Fibroblast of peridontal ligament (primary cell): ENCODE data around the gene CFLAR.
"Not testable (repeated sequence)": the region's sequence is repeated elsewhere in the genome, so short reads cannot be mapped to it uniquely, and the experiment has no call there.

Experiments
- DNase-seq: peaks from one replicate; pipeline ENCODE4 v3.0.0-alpha.2; 2010; ENCODE audit errors: extremely low read depth

Gene CFLAR

DNA sequence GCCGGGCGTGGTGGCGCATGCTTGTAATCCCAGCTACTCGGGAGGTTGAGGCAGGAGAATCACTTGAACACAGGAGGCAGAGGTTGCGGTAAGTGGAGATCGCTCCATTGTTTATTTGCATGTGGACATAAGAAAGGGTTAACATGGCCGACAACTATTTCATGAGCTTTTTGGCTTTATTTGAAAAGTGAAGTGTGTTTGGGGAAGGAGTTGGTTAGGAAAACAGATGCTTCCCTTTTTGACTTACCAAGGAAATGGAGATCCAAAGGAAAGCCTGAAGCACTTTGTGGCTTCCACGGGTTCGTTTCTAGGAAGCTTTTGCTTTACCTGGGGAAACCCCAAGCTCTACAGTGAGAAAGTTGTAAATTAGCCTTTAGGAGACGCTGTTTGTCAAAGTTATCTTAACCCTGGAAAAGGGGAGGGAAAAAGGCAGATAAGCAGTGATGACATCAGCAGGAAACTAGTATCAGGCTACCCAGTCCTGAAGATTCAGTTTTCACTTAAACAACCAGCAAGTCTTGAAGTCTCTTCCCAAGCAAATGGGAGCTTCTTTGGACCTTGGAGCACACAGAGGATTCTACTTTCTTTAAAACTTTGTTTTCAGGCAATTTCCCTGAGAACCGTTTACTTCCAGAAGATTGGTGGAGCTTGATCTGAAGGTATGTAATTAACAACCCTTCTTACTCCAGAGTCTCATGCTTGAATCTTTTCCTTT lies 66.8 kb downstream of the CFLAR start, which contains the start of gene CASP10:
Gene CASP10, plus strand, starts transcription at position 492 of the 715 bp plus-strand sequence. CDS start 2,637 bp downstream, outside the sequence.
- peak; percentile 85 for DNase-seq

DNA sequence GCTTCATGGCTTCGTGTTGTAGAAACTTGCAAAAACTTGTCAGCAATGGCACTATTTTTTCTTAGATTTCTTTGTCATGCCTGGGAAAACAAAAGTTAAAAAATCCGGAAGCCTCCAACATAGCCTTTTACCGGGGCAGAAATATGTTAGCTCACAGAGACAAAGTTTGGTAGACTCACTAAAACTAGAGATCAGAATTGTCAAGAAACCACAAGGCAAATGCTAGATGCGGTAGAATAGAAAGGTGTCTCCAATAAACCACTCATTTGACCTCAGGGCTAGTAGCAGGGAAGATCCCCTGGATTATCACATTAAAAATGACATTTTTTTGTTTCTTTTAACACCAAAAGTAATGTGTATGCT lies 67.4 kb downstream of the CFLAR start:
- DNase-seq, result no peak

DNA sequence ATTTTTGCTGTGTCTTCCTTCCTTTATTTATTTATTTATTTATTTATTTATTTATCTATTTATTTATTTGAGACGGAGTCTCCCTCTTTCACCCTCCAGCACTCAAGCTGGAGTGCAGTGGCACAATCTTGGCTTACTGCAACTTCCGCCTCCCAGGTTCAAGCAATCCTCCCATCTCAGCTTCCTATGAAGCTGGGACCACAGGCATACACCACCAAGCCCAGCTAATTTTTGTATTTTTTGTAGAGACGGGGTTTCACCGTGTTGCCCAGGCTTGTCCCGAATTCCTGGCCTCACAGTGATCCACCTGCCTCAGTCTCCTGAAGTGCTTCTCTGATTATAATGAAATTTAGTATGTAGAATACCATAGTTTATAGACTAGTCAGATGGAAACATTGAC lies 67.9 kb downstream of the CFLAR start:
- not testable (repeated sequence) for DNase-seq

DNA sequence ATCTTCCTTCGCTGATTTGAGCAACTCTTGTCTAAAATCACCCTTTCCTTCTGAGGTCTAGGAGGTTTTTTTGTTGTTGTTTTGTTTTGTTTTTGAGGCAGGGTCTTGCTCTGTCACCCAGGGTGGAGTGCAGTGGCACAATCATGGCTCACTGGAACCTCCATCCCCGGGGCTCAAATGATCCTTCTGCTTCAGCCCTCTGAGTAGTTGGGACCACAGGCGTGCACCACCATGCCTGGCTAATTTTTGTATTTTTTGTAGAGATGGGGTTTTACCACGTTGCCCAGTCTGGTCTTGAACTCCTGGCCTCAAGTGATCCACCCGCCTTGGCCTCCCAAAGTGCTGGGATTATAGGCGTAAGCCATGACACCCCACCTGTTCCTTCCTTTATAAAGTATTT lies 68.3 kb downstream of the CFLAR start:
- not testable (repeated sequence) for DNase-seq

DNA sequence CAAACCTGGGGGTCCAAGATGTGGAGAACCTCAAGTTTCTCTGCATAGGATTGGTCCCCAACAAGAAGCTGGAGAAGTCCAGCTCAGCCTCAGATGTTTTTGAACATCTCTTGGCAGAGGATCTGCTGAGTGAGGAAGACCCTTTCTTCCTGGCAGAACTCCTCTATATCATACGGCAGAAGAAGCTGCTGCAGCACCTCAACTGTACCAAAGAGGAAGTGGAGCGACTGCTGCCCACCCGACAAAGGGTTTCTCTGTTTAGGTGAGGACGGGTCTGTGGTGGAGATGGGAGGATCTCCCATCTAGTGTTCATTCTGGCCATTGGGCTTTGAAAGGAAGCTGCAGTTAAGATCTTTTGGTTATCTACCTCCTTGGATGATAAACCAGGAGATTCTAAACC lies 69.9 kb downstream of the CFLAR start:
- no peak for DNase-seq

DNA sequence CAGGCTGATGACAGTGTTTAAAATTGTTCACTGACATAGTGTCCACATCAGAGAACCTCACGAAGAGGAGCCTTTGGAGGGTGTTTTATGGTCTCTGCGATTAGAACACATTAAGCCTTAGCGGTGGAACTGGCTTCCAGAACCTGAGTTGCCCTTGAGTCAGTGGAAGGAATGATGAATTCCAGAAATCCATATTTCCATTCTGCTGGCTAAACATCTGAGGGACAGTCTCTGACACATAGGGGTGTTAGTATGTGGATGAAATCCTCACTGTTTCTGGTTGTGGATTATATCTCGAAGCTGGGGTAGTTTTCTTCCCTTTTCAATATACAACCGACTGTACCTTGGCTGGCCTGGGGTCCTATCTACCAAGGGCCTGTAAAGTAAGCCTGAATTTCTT lies 71.0 kb downstream of the CFLAR start:
- DNase-seq, result no peak

DNA sequence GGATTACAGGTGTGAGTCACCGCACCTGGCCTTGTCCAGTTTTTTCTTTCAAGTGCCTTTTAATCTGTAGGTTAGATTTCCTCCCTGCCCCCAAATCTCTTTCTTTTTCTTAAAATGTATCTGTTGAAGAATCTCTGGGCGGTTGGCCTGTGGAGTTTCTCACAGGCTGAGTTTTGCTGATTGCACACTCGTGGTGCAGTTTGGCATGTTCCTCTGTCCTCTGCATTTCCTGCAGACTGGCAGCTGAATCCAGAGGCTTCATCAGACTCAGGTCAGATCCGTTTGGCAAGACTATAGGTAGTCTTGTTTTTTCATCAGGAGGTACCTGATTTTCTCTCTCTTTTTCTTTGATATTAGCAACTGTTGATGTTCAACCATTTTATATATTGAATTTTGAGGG lies 72.5 kb downstream of the CFLAR start:
- DNase-seq, result no peak

DNA sequence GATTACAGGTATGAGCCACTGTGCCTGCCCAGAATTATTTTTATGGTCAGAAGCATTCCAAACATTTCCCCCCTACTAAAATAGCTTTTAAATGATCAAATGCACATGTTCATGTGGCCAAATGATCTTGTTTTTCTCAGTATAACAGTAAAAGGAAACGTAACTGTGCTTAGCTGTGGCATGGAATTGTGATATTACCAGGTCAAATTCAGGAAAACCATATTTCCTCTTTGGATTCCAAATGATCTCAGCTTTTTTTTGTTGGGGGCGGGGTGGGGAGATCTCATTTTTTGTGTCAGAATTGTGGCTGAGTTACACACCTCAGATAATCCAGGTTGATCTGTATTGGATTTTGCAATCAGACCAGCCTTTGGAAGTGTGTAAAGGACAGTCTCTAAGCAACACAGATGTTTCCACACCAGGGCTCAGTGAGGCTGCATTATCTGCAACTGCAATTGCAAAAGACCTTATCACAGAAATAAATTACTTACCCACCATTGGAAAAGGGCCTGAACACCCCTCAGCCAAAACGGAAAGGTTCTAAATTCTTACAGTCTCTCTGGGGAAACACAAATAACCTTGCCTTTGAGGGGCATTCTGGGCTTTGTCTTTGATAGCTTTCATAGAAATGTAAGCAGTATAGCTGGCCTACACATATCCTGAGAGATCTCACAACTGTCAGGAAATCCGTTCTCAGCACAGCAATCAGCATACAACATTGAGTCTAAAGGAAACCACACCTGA lies 75.3 kb downstream of the CFLAR start:
- no peak for DNase-seq

DNA sequence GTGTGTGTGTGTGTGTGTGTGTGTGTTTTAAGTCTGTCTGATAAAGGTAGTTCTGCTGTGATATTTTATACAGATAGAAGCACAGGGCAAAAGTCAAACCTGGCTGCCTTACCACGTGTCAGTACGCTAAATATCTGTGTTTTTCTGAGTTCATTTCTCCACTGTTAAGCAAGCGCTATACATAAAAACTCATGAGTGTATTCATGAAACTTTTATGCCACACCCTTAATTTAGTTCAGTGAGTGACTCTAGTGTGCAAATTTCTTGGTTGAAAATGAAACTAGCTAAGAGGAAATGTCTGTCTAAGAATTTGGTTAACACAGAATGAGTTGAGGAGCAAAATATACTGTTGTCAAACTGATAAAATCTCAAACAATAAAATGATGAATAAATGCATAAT lies 78.1 kb downstream of the CFLAR start:
- DNase-seq, result no peak

DNA sequence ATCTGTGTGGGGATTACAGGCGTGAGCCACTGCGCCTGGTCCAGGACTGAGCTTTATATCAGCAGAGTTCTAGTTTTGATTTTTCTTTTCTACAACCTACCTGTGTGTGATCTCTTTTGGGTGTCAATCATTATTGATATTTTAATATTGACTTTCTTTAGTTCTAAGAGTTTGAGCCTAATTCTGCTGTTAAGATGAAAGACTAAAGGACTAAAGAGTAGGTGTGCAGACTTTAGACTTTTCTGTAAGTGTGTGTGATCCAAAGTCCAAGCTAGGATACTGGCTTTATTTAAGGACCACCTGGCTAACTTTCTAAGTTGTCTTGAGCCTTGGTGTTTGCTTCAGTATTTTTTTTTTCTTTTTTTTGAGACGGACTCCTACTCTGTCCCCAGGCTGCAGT lies 79.4 kb downstream of the CFLAR start:
- DNase-seq, result no peak

DNA sequence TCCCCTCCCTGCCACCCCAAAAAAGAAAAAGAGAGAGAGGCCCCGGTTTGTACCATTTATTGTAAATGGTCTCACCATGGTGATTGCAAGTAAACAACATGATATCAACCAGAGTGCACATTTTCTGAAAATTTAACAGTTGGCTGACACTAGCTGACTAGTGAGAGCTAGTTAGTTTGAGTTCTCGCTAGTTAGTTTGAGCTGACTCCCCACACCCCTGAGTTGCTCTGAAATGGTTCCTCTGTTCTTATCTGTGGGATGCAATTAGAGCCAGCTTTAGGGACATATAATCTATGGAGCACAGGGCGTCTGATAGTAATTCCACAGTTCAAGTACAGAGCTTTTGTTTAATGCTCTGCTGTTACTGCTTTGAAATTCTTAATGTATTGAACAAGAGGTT lies 80.0 kb downstream of the CFLAR start:
- no peak for DNase-seq

DNA sequence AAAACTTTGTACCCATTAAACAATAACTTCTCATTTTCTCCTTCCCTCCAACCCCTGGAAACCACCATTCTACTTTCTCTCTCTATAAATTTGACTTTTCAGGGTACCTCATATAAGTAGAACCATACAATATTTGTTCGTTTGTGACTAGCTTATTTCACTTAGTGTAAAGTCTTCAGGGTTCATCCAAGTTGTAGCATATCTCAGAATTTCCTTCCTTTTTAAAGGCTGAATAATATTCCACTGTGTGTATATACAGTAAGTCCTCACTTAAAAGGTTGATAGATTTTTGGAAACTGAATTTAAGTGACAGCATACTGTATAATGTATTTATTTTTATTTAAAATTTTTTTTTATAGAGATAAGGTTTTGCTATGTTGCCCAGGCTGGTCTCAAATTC lies 80.8 kb downstream of the CFLAR start:
- no peak for DNase-seq

DNA sequence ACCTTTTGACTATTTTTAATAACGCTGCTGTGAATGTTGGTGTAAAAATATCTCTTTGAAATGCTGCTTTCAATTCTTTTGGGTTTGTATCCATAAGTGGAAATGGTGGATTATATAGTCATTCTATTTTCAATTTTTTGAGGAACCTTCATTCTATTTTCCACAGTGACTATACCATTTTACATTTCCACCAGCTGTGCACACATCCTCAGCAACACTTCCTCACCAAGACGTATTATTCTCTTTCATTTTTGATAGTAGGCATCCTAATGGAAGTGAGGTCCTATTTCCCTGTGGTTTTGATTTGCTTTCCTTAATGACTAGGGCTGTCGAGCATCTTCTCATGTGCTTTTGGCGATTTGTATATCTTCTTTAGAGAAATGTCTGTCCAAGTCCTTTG lies 81.8 kb downstream of the CFLAR start:
- DNase-seq, result no peak

DNA sequence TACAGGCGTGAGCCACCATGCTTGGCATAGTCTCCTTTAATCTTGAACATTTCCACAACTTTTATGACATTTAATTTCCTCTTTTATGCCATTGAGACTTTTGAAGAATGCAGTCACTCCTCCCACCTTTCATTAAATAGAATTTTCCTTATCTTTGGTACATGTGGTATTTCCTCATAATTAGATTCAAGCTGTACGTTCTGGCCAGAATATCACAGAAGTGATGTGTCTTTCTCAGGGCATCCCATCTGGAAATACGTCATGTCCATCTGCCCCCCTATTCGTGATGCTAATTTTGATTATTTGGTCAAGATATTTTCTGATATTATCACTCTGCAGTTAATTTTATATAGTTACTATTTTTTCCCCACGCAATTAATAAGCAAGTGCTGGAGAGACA lies 83.9 kb downstream of the CFLAR start:
- DNase-seq, result no peak

DNA sequence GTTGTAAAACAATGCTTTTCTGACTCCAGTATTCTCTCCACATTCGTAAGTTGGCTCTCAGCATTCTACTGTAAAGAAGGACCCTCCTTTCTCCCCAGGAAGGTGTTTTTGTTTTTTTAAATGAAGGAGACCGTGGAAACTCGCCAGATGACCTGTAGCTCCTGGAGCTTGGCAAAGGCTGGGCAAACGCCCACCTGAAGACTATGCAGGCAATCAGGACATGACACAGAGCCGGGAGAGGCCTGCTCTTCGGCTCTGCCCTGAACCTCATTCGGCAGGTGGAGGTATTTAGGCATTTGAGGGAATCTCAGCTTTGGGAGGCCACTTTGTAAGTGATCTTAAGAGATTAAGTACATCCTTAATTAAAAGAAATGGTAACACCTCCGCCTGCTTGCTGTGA lies 84.4 kb downstream of the CFLAR start:
- DNase-seq, result no peak

DNA sequence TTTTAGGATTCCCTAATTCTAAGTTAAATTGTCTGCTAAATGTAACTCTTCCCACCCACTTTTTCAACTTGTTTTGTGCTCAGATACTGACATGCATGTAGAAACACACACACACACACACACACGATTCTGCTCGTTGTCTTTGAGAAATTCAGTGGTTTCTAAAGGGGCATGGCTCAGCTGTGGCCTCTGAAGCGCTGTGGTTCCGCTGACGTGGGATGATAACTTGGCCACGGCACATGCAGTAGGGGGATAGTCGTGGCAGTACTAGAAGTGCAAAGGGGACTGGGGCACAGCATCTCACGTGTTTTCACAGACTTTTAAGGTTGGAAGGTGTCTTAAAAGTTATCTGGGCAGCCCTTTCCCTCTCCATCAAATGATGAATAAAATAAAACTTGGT lies 85.4 kb downstream of the CFLAR start:
- DNase-seq, result no peak

DNA sequence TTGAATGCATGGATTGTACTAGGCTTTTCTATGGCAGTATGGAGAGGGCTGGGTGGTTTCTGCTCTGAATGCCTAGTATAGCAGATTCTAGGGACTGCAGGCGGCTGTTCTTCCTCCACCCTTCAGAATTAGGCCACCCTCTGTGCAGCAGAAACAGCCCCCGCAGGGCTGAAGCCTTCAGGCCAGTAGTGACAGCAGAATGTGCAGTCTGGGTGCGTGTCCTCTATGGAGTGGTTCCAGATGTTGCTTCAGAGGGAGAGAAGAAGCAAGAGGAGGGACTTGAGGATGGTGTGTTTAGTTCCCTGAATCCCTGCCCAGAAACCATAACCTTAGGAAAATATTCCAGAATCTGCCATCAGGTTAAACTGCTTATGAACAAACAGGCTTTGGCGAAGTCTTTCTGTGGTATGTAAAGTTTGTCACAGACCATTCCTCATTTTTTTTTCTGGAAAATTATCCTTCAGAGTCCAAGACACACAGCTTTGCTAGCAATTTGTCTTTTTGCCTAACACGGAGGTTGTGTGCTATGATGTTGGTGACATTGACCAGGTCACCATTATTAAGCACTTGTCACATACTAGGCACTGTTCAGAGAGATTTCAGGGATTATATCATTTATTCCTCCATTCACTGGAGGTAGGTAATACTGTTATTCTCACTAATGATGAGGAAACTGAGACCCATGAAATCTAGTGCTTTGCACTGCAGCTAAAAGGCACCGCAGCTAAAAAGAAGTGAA lies 88.1 kb downstream of the CFLAR start:
- peak; percentile 81 for DNase-seq

DNA sequence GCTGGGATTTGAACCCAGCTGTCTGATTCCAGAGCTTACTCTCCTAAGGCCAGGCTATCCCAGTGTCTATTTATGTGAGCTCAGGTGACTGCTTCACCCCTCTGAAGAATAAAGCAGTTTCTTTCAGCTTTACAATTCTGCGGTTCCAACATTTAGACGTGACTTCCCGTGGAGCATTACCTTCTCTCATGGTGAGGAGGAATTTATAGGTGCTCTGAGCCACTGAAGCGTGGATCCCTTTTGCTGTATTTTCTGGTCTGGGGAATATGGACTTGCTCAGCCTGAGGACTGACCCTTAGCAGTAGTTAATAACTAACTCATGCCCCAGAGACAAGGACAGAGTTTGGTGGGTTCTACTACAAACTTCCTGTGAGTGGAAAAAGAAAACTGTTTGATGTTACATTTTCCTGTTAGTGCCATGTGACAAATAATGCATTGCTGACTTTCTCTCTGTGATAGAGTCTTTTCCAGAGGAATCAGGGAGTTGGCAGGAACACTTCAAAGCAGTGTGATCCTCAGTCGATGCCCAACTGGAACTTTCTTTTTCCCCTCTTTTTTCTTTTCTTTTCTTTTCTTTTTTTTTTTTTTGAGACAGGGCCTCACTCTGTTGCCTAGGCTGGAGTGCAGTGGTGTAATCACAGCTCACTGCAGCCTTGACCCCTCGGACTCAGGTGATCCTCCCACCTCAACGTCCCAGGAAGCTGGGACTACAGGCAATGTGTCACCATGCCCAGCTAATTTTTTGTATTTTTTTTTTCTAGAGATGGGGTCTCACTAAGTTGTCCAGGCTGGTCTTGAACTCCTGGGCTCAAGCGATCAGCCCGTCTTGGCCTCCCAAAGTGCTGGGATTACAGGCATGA lies 88.9 kb downstream of the CFLAR start:
- DNase-seq, result no peak

DNA sequence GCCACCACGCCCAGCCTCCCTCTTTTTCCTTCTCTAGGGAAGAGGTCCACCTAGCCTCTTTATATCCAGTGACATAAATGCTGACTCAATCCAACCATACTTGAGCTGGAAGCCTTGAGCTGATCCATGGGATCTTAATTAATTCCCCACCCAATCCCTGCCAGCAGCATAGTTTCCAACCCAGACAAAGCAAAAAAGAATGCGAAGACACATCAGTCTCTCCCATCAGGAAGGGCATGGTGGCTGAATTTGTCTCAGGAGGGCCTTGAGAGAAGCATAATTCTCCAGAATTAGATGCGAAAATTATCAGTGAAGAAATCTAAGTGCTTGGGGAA lies 89.5 kb downstream of the CFLAR start:
- DNase-seq, result peak; percentile 62

DNA sequence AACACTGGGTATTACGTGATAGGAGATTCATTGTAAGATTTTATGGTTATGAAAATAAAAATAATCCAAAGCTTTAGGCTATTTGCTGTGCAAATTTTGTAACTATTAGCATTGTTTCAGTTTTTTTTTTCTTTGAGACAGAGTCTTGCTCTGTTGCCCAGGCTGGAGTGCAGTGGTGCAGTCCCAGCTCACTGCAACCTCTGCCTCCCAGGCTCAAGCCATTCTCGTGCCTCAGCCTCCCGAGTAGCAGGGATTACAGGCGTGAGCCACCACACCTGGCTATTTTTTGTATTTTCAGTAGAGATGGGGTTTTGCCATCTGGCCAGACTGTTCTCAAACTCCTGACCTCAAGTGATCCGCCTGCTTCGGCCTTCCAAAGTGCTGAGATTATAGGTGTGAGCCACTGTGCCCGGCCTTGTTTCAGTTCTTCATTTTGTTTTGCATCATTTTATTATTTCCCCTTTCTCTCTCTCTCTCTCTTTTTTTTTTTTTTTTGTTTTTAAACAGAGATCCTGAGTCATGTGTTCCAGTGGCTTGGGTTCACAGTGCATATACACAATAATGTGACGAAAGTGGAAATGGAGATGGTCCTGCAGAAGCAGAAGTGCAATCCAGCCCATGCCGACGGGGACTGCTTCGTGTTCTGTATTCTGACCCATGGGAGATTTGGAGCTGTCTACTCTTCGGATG lies 92.7 kb downstream of the CFLAR start:
- no peak for DNase-seq

DNA sequence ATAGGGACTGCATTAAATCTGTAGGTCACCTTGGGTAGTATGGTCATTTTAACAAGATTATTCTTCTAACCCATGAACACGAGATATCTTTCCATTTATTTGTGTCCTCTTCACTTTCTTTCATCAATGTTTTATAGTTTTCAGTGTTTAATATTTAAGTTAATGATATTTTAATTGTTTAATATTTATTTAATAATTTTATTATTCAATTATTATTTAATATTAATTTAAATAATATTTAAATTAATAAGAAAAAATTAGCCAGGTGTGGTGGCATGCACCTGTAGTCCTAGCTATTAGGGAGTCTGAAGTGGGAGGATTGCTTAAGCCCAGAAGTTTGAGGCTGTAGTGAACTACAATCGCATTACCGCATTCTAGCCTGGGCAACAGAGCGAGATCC lies 100.0 kb downstream of the CFLAR start:
- DNase-seq, result no peak
